HFF-Myc (cell line): ENCODE measurements around the gene CDKN1A.

Source experiments
- DNase-seq: peaks from one replicate; pipeline ENCODE4 v3.0.0-alpha.2; 2011; ENCODE audit warnings: low read depth; ENCODE audit errors: extremely low read depth
- H3K4me3 ChIP-seq: replicated peaks from 2 replicates; pipeline ENCODE4 v1.5.1; 2011; ENCODE audit warnings: low read depth, mild to moderate bottlenecking, control low read depth, low read length
- CTCF ChIP-seq: IDR thresholded peaks from 2 replicates; pipeline ENCODE4 v1.5.1; 2012; ENCODE audit warnings: mild to moderate bottlenecking, low read depth, low read length, control low read depth; ENCODE audit errors: missing control alignments

The CDKN1A gene

GRCh38 chr6:36656441-36656840 is 22.1 kb upstream of the CDKN1A start:
- DNase-seq, result no peak
- TF ChIP-seq CTCF, result no peak
- H3K4me3 ChIP-seq, result no peak overlapping the region

GRCh38 chr6:36657271-36657670 is 21.2 kb upstream of the CDKN1A start:
- no peak overlapping the region for H3K4me3 ChIP-seq
- no peak for TF ChIP-seq CTCF
- DNase-seq, result no peak

GRCh38 chr6:36657942-36658544 is 20.5 kb upstream of the CDKN1A start:
- no peak for TF ChIP-seq CTCF
- H3K4me3 ChIP-seq, result no peak overlapping the region
- DNase-seq, result no peak

GRCh38 chr6:36659271-36659670 is 19.2 kb upstream of the CDKN1A start:
- DNase-seq, result peak; percentile 88
- no peak overlapping the region for H3K4me3 ChIP-seq
- no peak for TF ChIP-seq CTCF

- 0 out of 2 replicates have a peak overlapping the region, but pooled peaks have one; percentile 10 for H3K4me3 ChIP-seq
- no peak for TF ChIP-seq CTCF
- no peak for DNase-seq
Observed at GRCh38 chr6:36660771-36661471, 17.6 kb upstream of the CDKN1A start.

GRCh38 chr6:36662380-36662779 is 16.1 kb upstream of the CDKN1A start:
- no peak overlapping the region for H3K4me3 ChIP-seq
- no peak for TF ChIP-seq CTCF
- DNase-seq, result no peak
